GM23338 (cell line): ENCODE data around the gene STEAP1B. TPM values are rescaled to one million over a fixed set of nuclear protein-coding genes. Genes with fewer than 3 reads are reported as not detected.
"Not testable (repeated sequence)": the region's sequence is repeated elsewhere in the genome, so short reads cannot be mapped to it uniquely, and the experiment has no call there.

ENCODE experiments used
- ATAC-seq: fragments of 200-7000 bp; cut with Tn5 transposase; 3 replicates; pipeline ENCODE4 v1.9.1; 2020
- DNase-seq: peaks from one replicate; pipeline ENCODE4 v3.0.0-alpha.2; 2015; ENCODE audit warnings: low spot score
- H2AFZ ChIP-seq: fragments of 200-600 bp; sonication (generic); 2 replicates; pipeline ENCODE4 v1.8.0; 2016; ENCODE audit warnings: antibody characterized with exemption, mild to moderate bottlenecking, moderate library complexity
- H3F3A ChIP-seq: fragments of 200-600 bp; sonication (generic); replicated peaks from 2 replicates; pipeline ENCODE4 v1.8.0; 2017; ENCODE audit warnings: antibody characterized with exemption, mixed run types, low read depth
- H3K27ac ChIP-seq: fragments of 200-600 bp; sonication (generic); 2 replicates; pipeline ENCODE4 v1.6.1; 2016; ENCODE audit warnings: low read depth
- H3K27me3 ChIP-seq: fragments of 200-600 bp; sonication (generic); 2 replicates; pipeline ENCODE4 v1.8.0; 2016; ENCODE audit warnings: mild to moderate bottlenecking, mixed run types, moderate library complexity; ENCODE audit not compliant: insufficient read depth
- H3K36me3 ChIP-seq: fragments of 200-600 bp; sonication (generic); 2 replicates; pipeline ENCODE4 v1.8.0; 2016; ENCODE audit warnings: mild to moderate bottlenecking; ENCODE audit not compliant: insufficient read depth
- H3K4me1 ChIP-seq: fragments of 200-600 bp; sonication (generic); 2 replicates; pipeline ENCODE4 v1.8.0; 2016; ENCODE audit warnings: mild to moderate bottlenecking, moderate library complexity; ENCODE audit not compliant: insufficient read depth
- H3K4me2 ChIP-seq: fragments of 200-600 bp; sonication (generic); 2 replicates; pipeline ENCODE4 v1.7.1; 2017; ENCODE audit warnings: mixed run types
- H3K4me3 ChIP-seq: fragments of 200-600 bp; sonication (generic); 2 replicates; pipeline ENCODE4 v1.6.1; 2016; ENCODE audit warnings: mixed run types
- H3K79me2 ChIP-seq: fragments of 200-600 bp; sonication (generic); replicated peaks from 2 replicates; pipeline ENCODE4 v1.8.0; 2017; ENCODE audit warnings: mild to moderate bottlenecking; ENCODE audit not compliant: insufficient read depth
- H3K9me2 ChIP-seq: fragments of 200-600 bp; sonication (generic); 2 replicates; pipeline ENCODE4 v1.8.0; 2017; ENCODE audit not compliant: insufficient read depth
- H4K20me1 ChIP-seq: fragments of 200-600 bp; sonication (generic); replicated peaks from 2 replicates; pipeline ENCODE4 v1.8.0; 2017; ENCODE audit warnings: mild to moderate bottlenecking; ENCODE audit not compliant: insufficient read depth
- H3K27ac Mint-ChIP-seq: 2 replicates; pipeline ENCODE4 v1.8.0; 2020; ENCODE audit warnings: inconsistent platforms, mild to moderate bottlenecking, moderate library complexity, mixed read lengths
- H3K27me3 Mint-ChIP-seq: 3 replicates; pipeline ENCODE4 v1.8.0; 2022; ENCODE audit warnings: low read depth, mild to moderate bottlenecking, moderate library complexity, mixed read lengths, inconsistent platforms; ENCODE audit not compliant: insufficient read depth, poor library complexity
- H3K36me3 Mint-ChIP-seq: 3 replicates; pipeline ENCODE4 v1.8.0; 2021; ENCODE audit warnings: low read depth, mild to moderate bottlenecking, inconsistent platforms, moderate library complexity, mixed read lengths
- H3K4me1 Mint-ChIP-seq: 3 replicates; pipeline ENCODE4 v1.8.0; 2020; ENCODE audit warnings: mild to moderate bottlenecking, inconsistent platforms, mixed read lengths
- H3K4me3 Mint-ChIP-seq: 3 replicates; pipeline ENCODE4 v1.8.0; 2021; ENCODE audit warnings: moderate library complexity, mild to moderate bottlenecking, inconsistent platforms, mixed read lengths
- H3K9me3 Mint-ChIP-seq: 3 replicates; pipeline ENCODE4 v1.8.0; 2020; ENCODE audit warnings: moderate library complexity, mild to moderate bottlenecking, inconsistent platforms, mixed read lengths
- EZH2phosphoT487 ChIP-seq: fragments of 200-600 bp; sonication (generic); IDR thresholded peaks from one replicate; pipeline ENCODE4 v1.8.1; 2018; ENCODE audit warnings: antibody characterized with exemption; ENCODE audit not compliant: unreplicated experiment
- POLR2AphosphoS5 ChIP-seq: IDR thresholded peaks from 2 replicates; pipeline ENCODE4 v1.6.1; 2016; ENCODE audit warnings: antibody characterized with exemption, low read depth
- REST ChIP-seq: IDR thresholded peaks from one replicate; pipeline ENCODE4 v1.6.1; 2018; ENCODE audit warnings: antibody characterized with exemption; ENCODE audit not compliant: unreplicated experiment
- polyA plus RNA-seq: library from polyadenylated mRNA; unstranded; fragments of >200 nt; fragmentation: Nextera tagmentation; extraction: Ambion mirVana; gene quantifications from 2 replicates; pipeline ENCODE4 v1.2.1, GENCODE V29; 2016
- total RNA-seq: library from RNA; depleted of rRNA; stranded (reverse); fragments of >200 nt; shearing (Covaris generic); gene quantifications from 2 replicates; pipeline ENCODE4 v1.2.3, GENCODE V29; 2014

Gene STEAP1B
- total and polyA plus RNA-seq, 2 experiments from 2014 or later: 4.9 to 16.5 TPM

- TF ChIP-seq REST (no peak), EZH2phosphoT487 (no peak)
Observed at GRCh38 chr7:22542254-22542653, 42.3 kb upstream of the STEAP1B start (continued).

- no peak for ATAC-seq
- Mint-ChIP-seq H3K36me3 (no peaks in the 10 kb centered on the region), H3K27ac (no peak overlapping the region), H3K4me3 (no peak overlapping the region), H3K9me3 (no peaks in the 10 kb centered on the region), H3K4me1 (peaks cover 4% of the 10 kb centered on the region; the same call in 2 of the 3 replicates), H3K27me3 (peaks cover 3% of the 10 kb centered on the region)
- TF ChIP-seq POLR2AphosphoS5: no peak
- Histone ChIP-seq H3K27ac (no peak overlapping the region), H3K4me2 (no peak overlapping the region), H3K9me2 (no peaks in the 10 kb centered on the region), H3K27me3 (no peaks in the 10 kb centered on the region), H3K4me3 (no peak overlapping the region), H3K79me2 (no peaks in the 10 kb centered on the region), H3F3A (no peaks in the 10 kb centered on the region), H4K20me1 (no peaks in the 10 kb centered on the region), H3K36me3 (no peaks in the 10 kb centered on the region), H2AFZ (no peak overlapping the region), H3K4me1 (no peaks in the 10 kb centered on the region)
- no peak for DNase-seq
Observed at GRCh38 chr7:22541789-22542188, 41.8 kb upstream of the STEAP1B start.

- not testable (repeated sequence) for ATAC-seq, H3K27me3 ChIP-seq, H3K4me3 ChIP-seq, H3K9me2 ChIP-seq, H3K4me2 ChIP-seq, H3K4me1 Mint-ChIP-seq, H3K27me3 Mint-ChIP-seq, H3F3A ChIP-seq, DNase-seq, H4K20me1 ChIP-seq, H3K4me3 Mint-ChIP-seq, H3K27ac Mint-ChIP-seq, H3K36me3 ChIP-seq, H3K79me2 ChIP-seq, H2AFZ ChIP-seq, H3K27ac ChIP-seq, H3K4me1 ChIP-seq
- Mint-ChIP-seq H3K9me3 (peaks cover 20% of the 10 kb centered on the region), H3K36me3 (peaks cover 10% of the 10 kb centered on the region; the same call in 2 of the 3 replicates)
Observed at GRCh38 chr7:22528537-22528936, 28.5 kb upstream of the STEAP1B start.

GRCh38 chr7:22524353-22524947, 24.5 kb upstream of the STEAP1B start:
- H3K4me1 Mint-ChIP-seq, H3K79me2 ChIP-seq, H3K36me3 ChIP-seq, H3K4me2 ChIP-seq, ATAC-seq, DNase-seq, H3K4me3 Mint-ChIP-seq, H3K27me3 ChIP-seq, H3K27me3 Mint-ChIP-seq, H2AFZ ChIP-seq, H3K4me1 ChIP-seq, H3K9me2 ChIP-seq, H4K20me1 ChIP-seq, H3F3A ChIP-seq, H3K27ac Mint-ChIP-seq, H3K4me3 ChIP-seq, H3K27ac ChIP-seq: not testable (repeated sequence)
- peaks cover 39% of the 10 kb centered on the region for H3K9me3 Mint-ChIP-seq
- peaks cover 23% of the 10 kb centered on the region; the same call in 2 of the 3 replicates for H3K36me3 Mint-ChIP-seq
